Breast epithelium (tissue), 4 donors: ENCODE data around the gene FADS2. TPM values are rescaled to one million over a fixed set of nuclear protein-coding genes. Genes with fewer than 3 reads are reported as not detected.

Experiments used
- DNase-seq, 2 donors: peaks; one replicate each; pipeline ENCODE4 v3.0.0-alpha.2; 2019; ENCODE audit warnings: low spot score in 2 of 2
- H3K27ac ChIP-seq, 2 donors: fragments of 200-600 bp; sonication (generic) in 1 of 2; one replicate each; pipeline ENCODE4 v1.5.1; 2016 to 2019; ENCODE audit warnings: mild to moderate bottlenecking in 1 of 2
- H3K27me3 ChIP-seq, 2 donors: fragments of 200-600 bp; sonication (generic) in 1 of 2; one replicate each; pipeline versions ENCODE4 v1.5.1 to v1.6.0; 2017 to 2019; ENCODE audit warnings: control low read depth in 1 of 2, mild to moderate bottlenecking in 1 of 2
- H3K36me3 ChIP-seq: fragments of 200-600 bp; one replicate; pipeline ENCODE4 v1.5.1; 2019
- H3K4me1 ChIP-seq, 2 donors: fragments of 200-600 bp; sonication (generic); one replicate each; pipeline ENCODE4 v1.5.1; 2016 to 2019; ENCODE audit warnings: control low read depth in 1 of 2
- H3K4me3 ChIP-seq, 3 donors: fragments of 200-600 bp; sonication (generic); 1 replicate in 2 of 3; 2 replicates in 1 of 3; pipeline ENCODE4 v1.5.1; 2016 to 2019; ENCODE audit warnings: mild to moderate bottlenecking in 3 of 3, moderate library complexity in 2 of 3
- H3K9me3 ChIP-seq, 2 donors: fragments of 200-600 bp; sonication (generic) in 1 of 2; one replicate each; pipeline ENCODE4 v1.5.1; 2016 to 2019; ENCODE audit warnings: control low read depth in 1 of 2
- CTCF ChIP-seq, 3 donors: fragments of 450-650 bp; IDR thresholded peaks; one replicate each; pipeline ENCODE4 v1.5.1; 2016 to 2017; ENCODE audit warnings: antibody characterized with exemption in 3 of 3, mild to moderate bottlenecking in 3 of 3, moderate library complexity in 3 of 3
- POLR2A ChIP-seq: fragments of 450-650 bp; IDR thresholded peaks from one replicate; pipeline ENCODE4 v1.6.1; 2016; ENCODE audit warnings: antibody characterized with exemption, mild to moderate bottlenecking, moderate library complexity
- POLR2AphosphoS5 ChIP-seq, 3 donors: sonication (generic); formaldehyde crosslinking; IDR thresholded peaks; one replicate each; pipeline ENCODE4 v1.6.1; 2017; ENCODE audit warnings: antibody characterized with exemption in 3 of 3
- intact Hi-C: fragments of 100-400 bp; cut with DNase I; formaldehyde crosslinking; loops from one replicate; pipeline ENCODE4 v1.15.1; 2023; ENCODE audit warnings: low total_unique reads
- total RNA-seq, 3 donors: library from RNA; depleted of rRNA; stranded (reverse); fragments of >200 nt; gene quantifications; one replicate each; pipeline ENCODE4 v1.1.0, GENCODE V29; 2016

The FADS2 gene
- total RNA-seq, 3 donors from 2014 or later, result 5.6 to 35.8 (median 7.5) TPM

- DNase-seq, result no peak
- TF ChIP-seq POLR2A (no peak), CTCF (IDR thresholded peaks at IDR 0.05) (no peak), POLR2AphosphoS5 (IDR thresholded peaks at IDR 0.05) (no peak)
- H3K4me3 ChIP-seq, result no peak overlapping the region
- no peaks in the 10 kb centered on the region for H3K36me3 ChIP-seq
- intact Hi-C loops, result loop anchor here (10.0 kb wide), 1 partner anchor 69 kb away; the partner anchor contains the start of gene FADS1
- H3K9me3 ChIP-seq, result no peaks in the 10 kb centered on the region
- no peaks in the 10 kb centered on the region for H3K4me1 ChIP-seq
- no peaks in the 10 kb centered on the region for H3K27me3 ChIP-seq
- no peak overlapping the region for H3K27ac ChIP-seq
These were observed 55.2 kb downstream of the FADS2 start for GRCh38 chr11:61883327-61883726.

GRCh38 chr11:61883947-61884346, 55.8 kb downstream of the FADS2 start:
- no peak for TF ChIP-seq POLR2AphosphoS5 (IDR thresholded peaks at IDR 0.05)
- H3K4me3 ChIP-seq, result no peak overlapping the region
- no peaks in the 10 kb centered on the region for H3K27me3 ChIP-seq
- DNase-seq, result no peak
- H3K9me3 ChIP-seq, result no peaks in the 10 kb centered on the region
- intact Hi-C loops, result loop anchor here (10.0 kb wide), 1 partner anchor 69 kb away; the partner anchor contains the start of gene FADS1
- no peak overlapping the region for H3K27ac ChIP-seq
- no peaks in the 10 kb centered on the region for H3K4me1 ChIP-seq
- H3K36me3 ChIP-seq, result no peaks in the 10 kb centered on the region

- H3K4me3 ChIP-seq, result no peak overlapping the region
- H3K9me3 ChIP-seq, result no peaks in the 10 kb centered on the region
- no peaks in the 10 kb centered on the region for H3K27me3 ChIP-seq
- no peak for DNase-seq
- peaks cover 0 to under 1% of the 10 kb centered on the region in 2 donors for H3K4me1 ChIP-seq
- no peaks in the 10 kb centered on the region for H3K36me3 ChIP-seq
- intact Hi-C loops, result loop anchor here (10.0 kb wide), 1 partner anchor 70 kb away; the partner anchor contains the start of gene FADS1
- H3K27ac ChIP-seq, result no peak overlapping the region
- no peak for TF ChIP-seq POLR2AphosphoS5 (IDR thresholded peaks at IDR 0.05)
These were observed 57.2 kb downstream of the FADS2 start for GRCh38 chr11:61885166-61885778.

GRCh38 chr11:61885784-61886580, 57.9 kb downstream of the FADS2 start:
- DNase-seq, result no peak
- H3K4me3 ChIP-seq, result no peak overlapping the region
- H3K36me3 ChIP-seq, result no peaks in the 10 kb centered on the region
- TF ChIP-seq POLR2AphosphoS5 (IDR thresholded peaks at IDR 0.05) (no peak), CTCF (IDR thresholded peaks at IDR 0.05) (no peak), POLR2A (no peak)
- H3K27me3 ChIP-seq, result no peaks in the 10 kb centered on the region
- no peaks in the 10 kb centered on the region for H3K9me3 ChIP-seq
- H3K27ac ChIP-seq, result no peak overlapping the region
- H3K4me1 ChIP-seq, result peaks cover 4 to 7% of the 10 kb centered on the region in 2 donors
- intact Hi-C loops, result loop anchor here (10.0 kb wide), 1 partner anchor 71 kb away; the partner anchor contains the start of gene FADS1

GRCh38 chr11:61886643-61887042, 58.5 kb downstream of the FADS2 start:
- H3K9me3 ChIP-seq, result no peaks in the 10 kb centered on the region
- peaks cover 4 to 7% of the 10 kb centered on the region in 2 donors for H3K4me1 ChIP-seq
- no peak for DNase-seq
- no peak overlapping the region for H3K4me3 ChIP-seq
- intact Hi-C loops, result loop anchor here (10.0 kb wide), 1 partner anchor 72 kb away; the partner anchor contains the start of gene FADS1
- H3K36me3 ChIP-seq, result no peaks in the 10 kb centered on the region
- TF ChIP-seq POLR2AphosphoS5 (IDR thresholded peaks at IDR 0.05) (no peak), CTCF (IDR thresholded peaks at IDR 0.05) (no peak), POLR2A (no peak)
- H3K27me3 ChIP-seq, result no peaks in the 10 kb centered on the region
- H3K27ac ChIP-seq, result no peak overlapping the region
